ENCODE results near the gene ATG2A. TPM values are rescaled to one million over a fixed set of nuclear protein-coding genes. Genes with fewer than 3 reads are reported as not detected.

ATG2A gene
- total and polyA plus RNA-seq, 10 of the 15 experiments (the other 5 are each of a cell fraction or from before 2014, with no cell fraction given), result 0.08 to 19.0 (median 4.6) TPM

- TF ChIP-seq USF2 (IDR thresholded peaks at IDR 0.05; ENCODE audit: borderline replicate concordance, low read depth, low read length), result no peak
- 0 out of 2 replicates have a peak, but pooled peaks have one; percentile 22 for TF ChIP-seq NBN (IDR thresholded peaks at IDR 0.05)
- TF ChIP-seq CREM (IDR thresholded peaks at IDR 0.05; ENCODE audit: low read depth), result peak; percentile 76; the same call in 1 of the 2 replicates
- TF ChIP-seq CUX1 (IDR thresholded peaks at IDR 0.05; ENCODE audit: insufficient replicate concordance, low read depth, low read length), result no peak
- TF ChIP-seq ATF2 (IDR thresholded peaks at IDR 0.05; ENCODE audit: low read length), result no peak
- peak; percentile 53 to 67 for TF ChIP-seq IKZF2 (IDR thresholded peaks at IDR 0.05)
- TF ChIP-seq TCF3 (IDR thresholded peaks at IDR 0.05; ENCODE audit: borderline replicate concordance, insufficient read depth, low read depth, low read length), result peak; percentile 38; the same call in 1 of the 2 replicates
- TF ChIP-seq MTA2 (IDR thresholded peaks at IDR 0.05; ENCODE audit: low read depth), result no peak
- no peak for TF ChIP-seq ZBTB40 (IDR thresholded peaks at IDR 0.05; ENCODE audit: borderline replicate concordance)
- TF ChIP-seq EGR1 (IDR thresholded peaks at IDR 0.05; ENCODE audit: borderline replicate concordance in 1 of 2, low read depth in 2 of 2, low read length in 2 of 2), result no peak
- TF ChIP-seq ZNF687 (IDR thresholded peaks at IDR 0.05), result peak; percentile 50; the same call in 1 of the 2 replicates
These were observed 802 bp downstream of the ATG2A start (continued) for GRCh38 chr11:64916040-64916774.
